ENCODE measurements around the gene PRSS16.
"Not testable (repeated sequence)": the region's sequence is repeated elsewhere in the genome, so short reads cannot be mapped to it uniquely, and the experiment has no call there.

Gene PRSS16

GRCh38 chr6:27250277-27251111 lies 3.0 kb downstream of the PRSS16 start:
- no peak for DNase-seq

GRCh38 chr6:27251112-27251605 lies 3.7 kb downstream of the PRSS16 start:
- peak; percentile 58 for DNase-seq

- peak; percentile 58 for DNase-seq
These were observed 4.2 kb downstream of the PRSS16 start for GRCh38 chr6:27251606-27252251.

GRCh38 chr6:27254566-27254965 lies 7.1 kb downstream of the PRSS16 start:
- DNase-seq, result no peak

GRCh38 chr6:27255866-27256265 lies 8.4 kb downstream of the PRSS16 start:
- DNase-seq, result no peak

- no peak for DNase-seq
These were observed 12.9 kb downstream of the PRSS16 start for GRCh38 chr6:27260369-27260768.

- no peak for DNase-seq
These were observed 13.4 kb downstream of the PRSS16 start for GRCh38 chr6:27260836-27261375.

- DNase-seq, result no peak
These were observed 16.4 kb downstream of the PRSS16 start for GRCh38 chr6:27263886-27264285.

GRCh38 chr6:27267003-27267402 lies 19.5 kb downstream of the PRSS16 start:
- DNase-seq, result not testable (repeated sequence)

- DNase-seq, result no peak
These were observed 20.4 kb downstream of the PRSS16 start for GRCh38 chr6:27267857-27268434.

GRCh38 chr6:27268803-27269202 lies 21.3 kb downstream of the PRSS16 start:
- no peak for DNase-seq

GRCh38 chr6:27273783-27274182 lies 26.3 kb downstream of the PRSS16 start:
- DNase-seq, result no peak

GRCh38 chr6:27275025-27275956 lies 27.8 kb downstream of the PRSS16 start:
- DNase-seq, result no peak

- DNase-seq, result no peak
These were observed 32.1 kb downstream of the PRSS16 start for GRCh38 chr6:27279513-27280063.

- DNase-seq, result peak; percentile 2
These were observed 32.6 kb downstream of the PRSS16 start for GRCh38 chr6:27280064-27280539.

GRCh38 chr6:27280540-27281000 lies 33.1 kb downstream of the PRSS16 start:
- no peak for DNase-seq

GRCh38 chr6:27281105-27281539 lies 33.6 kb downstream of the PRSS16 start:
- no peak for DNase-seq

GRCh38 chr6:27281569-27281968 lies 34.1 kb downstream of the PRSS16 start:
- DNase-seq, result no peak

- no peak for DNase-seq
These were observed 35.8 kb downstream of the PRSS16 start for GRCh38 chr6:27283279-27283678.

- no peak for DNase-seq
These were observed 38.6 kb downstream of the PRSS16 start for GRCh38 chr6:27286141-27286540.

- no peak for DNase-seq
These were observed 40.2 kb downstream of the PRSS16 start for GRCh38 chr6:27287751-27288135.

All from NCI-H1417 treated with DMSO at 0.1 percent for 48 hours (cell line).